Heart right ventricle (tissue), 16 donors: ENCODE measurements around the gene RALGPS1. TPM values are rescaled to one million over a fixed set of nuclear protein-coding genes. Genes with fewer than 3 reads are reported as not detected.

Experiments used
- ATAC-seq, 8 donors: fragments of 200-7000 bp; cut with Tn5 transposase; one replicate each; pipeline ENCODE4 v1.9.1; 2020; ENCODE audit warnings: mild to moderate bottlenecking in 8 of 8, moderate library complexity in 8 of 8, moderate number of reproducible peaks in 1 of 8
- DNase-seq, 2 donors: peaks; one replicate each; pipeline ENCODE4 v3.0.0-alpha.2; 2020
- H3K27ac ChIP-seq, 10 donors: fragments of 200-600 bp; sonication (generic) in 2 of 10; one replicate each; pipeline versions ENCODE4 v1.5.0 to v1.8.0; 2020 to 2022; ENCODE audit warnings: mild to moderate bottlenecking in 3 of 10
- H3K27me3 ChIP-seq, 7 donors: fragments of 200-600 bp; one replicate each; pipeline ENCODE4 v1.8.0; 2021 to 2022; ENCODE audit warnings: mild to moderate bottlenecking in 2 of 7
- H3K36me3 ChIP-seq, 9 donors: fragments of 200-600 bp; sonication (generic) in 1 of 9; one replicate each; pipeline versions ENCODE4 v1.5.0 to v1.8.0; 2020 to 2022; ENCODE audit warnings: mild to moderate bottlenecking in 2 of 9
- H3K4me1 ChIP-seq, 9 donors: fragments of 200-600 bp; sonication (generic) in 1 of 9; one replicate each; pipeline versions ENCODE4 v1.5.0 to v1.8.0; 2020 to 2022; ENCODE audit warnings: mild to moderate bottlenecking in 4 of 9
- H3K4me3 ChIP-seq, 10 donors: fragments of 200-600 bp; sonication (generic) in 2 of 10; one replicate each; pipeline versions ENCODE4 v1.5.0 to v1.8.0; 2020 to 2022; ENCODE audit warnings: mild to moderate bottlenecking in 7 of 10, moderate library complexity in 2 of 10
- H3K9me3 ChIP-seq, 11 donors: fragments of 200-600 bp in 10 of 11; sonication (generic) in 2 of 11; one replicate each; pipeline versions ENCODE4 v1.5.0 to v1.8.0; 2013 to 2022; ENCODE audit warnings: mild to moderate bottlenecking in 2 of 11, control low read depth in 1 of 11, moderate library complexity in 1 of 11
- CTCF ChIP-seq, 9 donors: fragments of 200-600 bp; sonication (generic) in 2 of 9; IDR thresholded peaks; one replicate each; pipeline versions ENCODE4 v1.5.0 to v1.8.0; 2021 to 2022; ENCODE audit warnings: antibody characterized with exemption in 9 of 9, mild to moderate bottlenecking in 5 of 9, moderate library complexity in 1 of 9
- WGBS, 2 donors: extraction: QIAGEN DNeasy Blood & Tissue Kit; methylation state at CpG; one replicate each; pipeline ENCODE4 v1.1.7; 2013; ENCODE audit warnings: inconsistent platforms in 1 of 2; 5-methylcytosine and 5-hydroxymethylcytosine counted together
- intact Hi-C, 10 donors: fragments of 100-400 bp; cut with DNase I; formaldehyde crosslinking; loops; one replicate each; pipeline versions ENCODE4 v1.11.1 to v1.14.2; 2022
- polyA plus RNA-seq, 2 donors: library from polyadenylated mRNA; stranded (reverse); fragments of 200-250 nt; gene quantifications; one replicate each; pipeline ENCODE4 v1.2.3, GENCODE V29; 2013
- total RNA-seq, 10 donors: library from RNA; stranded (reverse); fragmentation: NEBNext Ultra II Directional in 3 of 10; extraction: Animal tissue kit (Norgen Biotek cat#: 25700) in 3 of 10; gene quantifications; one replicate each; pipeline versions ENCODE4 v1.2.1 to v1.2.4, GENCODE V29; 2021 to 2023
- donor health status: Arrhythmogenic right ventricular cardiomyopathy.
- donor health status: ischemic (EF 13 %, LVEDD 7.1; RV severe dilation, severe dysfunction).
- donor health status: healthy with polysubstance abuse.
- donor health status: DM: no; HTN: yes; CAD: no.
- donor health status: DM: no; HTN: no; CAD: no.
- donor health status: ischemic (EF 25% LVEDD 6.9; RV normal size, moderate dysfunction).
- donor health status: ischemic (EF 25% LVEDD 5.7; RV mildly dilated, moderate dysfunction).
- donor health status: healthy.
- donor health status: DM: yes; HTN: yes; CAD: no.
- donor health status: Ischemic cardiomyopathy.
- donor health status: ischemic (EF 35%, LVEDD 5.7; RV mildly dilated, moderate dysfunction).
- donor health status: nonischemic (EF 11% LVEDD 7.7; RV severe dilation, severe dysfunction).
- donor health status: DM: yes; HTN: yes; CAD: no.
- donor health status: PGD.
- donor health status: ischemic (EF 29% LVEDD 5.4; RV normal size, mild dysfunction).
- donor health status: nonischemic (EF 23%, LVEDD 6.1; RV moderate dilation, normal function).

Gene RALGPS1
- total and polyA plus RNA-seq, 12 donors: 4.2 to 25.0 (median 16.8) TPM

- TF ChIP-seq CTCF (IDR thresholded peaks at IDR 0.05): no peak
- Histone ChIP-seq H3K36me3 (no peaks in the 10 kb centered on the region), H3K27ac (peak overlapping the region in 7 of 10 donors; percentile 6 to 56 (median 27)), H3K4me3 (no peak overlapping the region), H3K4me1 (peaks cover 7 to 81% (median 42%) of the 10 kb centered on the region in 9 donors), H3K9me3 (no peaks in the 10 kb centered on the region), H3K27me3 (no peaks in the 10 kb centered on the region)
- intact Hi-C loops: loop anchor here in 1 of 10 donors (5.0 kb wide), 1 partner anchor 43 kb away; the partner anchor contains the start of gene ANGPTL2
- 91 to 93% methylated on average over 1 of the region's 1 CpG for WGBS, 2 donors
- DNase-seq (no peak), ATAC-seq (peak in 1 of 8 donors; percentile 40)
These were observed 164.4 kb downstream of the RALGPS1 start for GRCh38 chr9:127078988-127079387.

- intact Hi-C loops: loop anchor here in 1 of 10 donors (5.0 kb wide), 1 partner anchor 43 kb away; the partner anchor contains the start of gene ANGPTL2
- WGBS, 2 donors: 91 to 96% methylated on average over 8 of the region's 8 CpGs
- no peak for ATAC-seq
- Histone ChIP-seq H3K4me1 (peaks cover 6 to 77% (median 36%) of the 10 kb centered on the region in 9 donors), H3K4me3 (no peak overlapping the region), H3K27me3 (no peaks in the 10 kb centered on the region), H3K36me3 (no peaks in the 10 kb centered on the region), H3K27ac (peak overlapping the region in 5 of 10 donors; percentile 6 to 56 (median 27)), H3K9me3 (no peaks in the 10 kb centered on the region)
- TF ChIP-seq CTCF (IDR thresholded peaks at IDR 0.05): no peak
- no peak for DNase-seq
These were observed 165.0 kb downstream of the RALGPS1 start for GRCh38 chr9:127079446-127080140.

GRCh38 chr9:127081250-127082185 is 166.9 kb downstream of the RALGPS1 start:
- Histone ChIP-seq H3K27ac (peak overlapping the region in 1 of 10 donors; percentile 22), H3K36me3 (peaks cover 0 to 1% (median 0%) of the 10 kb centered on the region in 9 donors), H3K27me3 (no peaks in the 10 kb centered on the region), H3K4me3 (no peak overlapping the region), H3K9me3 (no peaks in the 10 kb centered on the region), H3K4me1 (peaks cover 2 to 57% (median 27%) of the 10 kb centered on the region in 9 donors)
- 81 to 86% methylated on average over 8 of the region's 8 CpGs for WGBS, 2 donors
- ATAC-seq: peak in 3 of 8 donors; percentile 5 to 55 (median 53)
- no peak for TF ChIP-seq CTCF (IDR thresholded peaks at IDR 0.05)
- no peak for DNase-seq
- intact Hi-C loops: no loop called here
